IMR-90 (cell line): ENCODE data around the gene OAF. TPM values are rescaled to one million over a fixed set of nuclear protein-coding genes. Genes with fewer than 3 reads are reported as not detected.

ENCODE experiments used
- ATAC-seq: fragments of 200-7000 bp; cut with Tn5 transposase; 2 replicates; pipeline ENCODE4 v1.9.1; 2020; ENCODE audit warnings: low read depth, mild to moderate bottlenecking, moderate library complexity
- BruUV-seq: library from RNA; stranded (reverse); fragments of 400-500 nt; replicated peaks from 2 replicates; lab custom pipeline; 2021; lab: Mats Ljungman, UMichigan
- CTCF ChIA-PET: fragments of 300-600 bp; formaldehyde crosslinking; extraction: SDS; loops from one replicate; lab custom pipeline; 2021; ENCODE audit warnings: antibody characterized with exemption; lab: Yijun Ruan, JAX
- POLR2A ChIA-PET: fragments of 300-600 bp; sonication (Branson Sonifier 250); formaldehyde crosslinking; loops from one replicate; lab custom pipeline; 2022; ENCODE audit warnings: antibody characterized with exemption; ENCODE audit not compliant: unreplicated experiment; lab: Charles Lee
- DNase-seq: peaks from one replicate; pipeline ENCODE4 v3.0.0; 2013
- H2AFZ ChIP-seq: replicated peaks from 2 replicates; pipeline ENCODE3; 2013; ENCODE audit warnings: low read length, mild to moderate bottlenecking; ENCODE audit not compliant: poor library complexity
- H2AK5ac ChIP-seq: 2 replicates; pipeline ENCODE4 v1.6.1; 2013; ENCODE audit warnings: low read depth, low read length, inconsistent platforms
- H2AK9ac ChIP-seq: replicated peaks from 2 replicates; pipeline ENCODE3; 2013; ENCODE audit warnings: mild to moderate bottlenecking, low read depth, low read length, moderate library complexity; ENCODE audit not compliant: poor library complexity
- H2BK120ac ChIP-seq: 2 replicates; pipeline ENCODE4 v1.6.1; 2013; ENCODE audit warnings: low read depth, low read length, inconsistent platforms
- H2BK15ac ChIP-seq: 3 replicates; pipeline ENCODE4 v1.6.1; 2013; ENCODE audit warnings: low read depth, low read length, inconsistent platforms
- H2BK20ac ChIP-seq: 2 replicates; pipeline ENCODE4 v1.6.1; 2013; ENCODE audit warnings: low read depth, mild to moderate bottlenecking, inconsistent platforms, low read length, moderate library complexity
- H2BK5ac ChIP-seq: 2 replicates; pipeline ENCODE4 v1.6.1; 2013; ENCODE audit warnings: mild to moderate bottlenecking, low read depth, low read length, inconsistent platforms; ENCODE audit not compliant: poor library complexity, severe bottlenecking
- H3K14ac ChIP-seq: replicated peaks from 2 replicates; pipeline ENCODE4 v1.6.1; 2013; ENCODE audit warnings: low read depth, low read length, inconsistent platforms
- H3K18ac ChIP-seq: 2 replicates; pipeline ENCODE4 v1.6.1; 2013; ENCODE audit warnings: low read depth, low read length, control low read depth
- H3K23ac ChIP-seq: 2 replicates; pipeline ENCODE4 v1.6.1; 2013; ENCODE audit warnings: low read depth, low read length, inconsistent platforms
- H3K27ac ChIP-seq: 2 replicates; pipeline ENCODE4 v1.5.1; 2013; ENCODE audit warnings: mild to moderate bottlenecking, control low read depth, low read length; ENCODE audit not compliant: insufficient read depth
- H3K27me3 ChIP-seq: 2 replicates; pipeline ENCODE4 v1.6.1; 2013; ENCODE audit warnings: low read length; ENCODE audit not compliant: control insufficient read depth, insufficient read depth
- H3K36me3 ChIP-seq: 2 replicates; pipeline ENCODE4 v1.6.1; 2013; ENCODE audit warnings: low read length, mixed read lengths; ENCODE audit not compliant: control insufficient read depth, insufficient read depth
- H3K4ac ChIP-seq: 2 replicates; pipeline ENCODE4 v1.6.1; 2013; ENCODE audit warnings: low read depth, low read length, inconsistent platforms
- H3K4me1 ChIP-seq: 2 replicates; pipeline ENCODE4 v1.6.1; 2013; ENCODE audit warnings: low read length, mixed read lengths; ENCODE audit not compliant: control insufficient read depth, insufficient read depth
- H3K4me2 ChIP-seq: 2 replicates; pipeline ENCODE4 v1.6.1; 2013; ENCODE audit warnings: low read depth, mild to moderate bottlenecking, control low read depth, low read length, moderate library complexity
- H3K4me3 ChIP-seq: 2 replicates; pipeline ENCODE4 v1.5.1; 2013; ENCODE audit warnings: low read depth, mild to moderate bottlenecking, control low read depth, low read length, moderate library complexity; ENCODE audit not compliant: insufficient read depth
- H3K56ac ChIP-seq: 2 replicates; pipeline ENCODE4 v1.6.1; 2013; ENCODE audit warnings: low read length, inconsistent platforms; ENCODE audit not compliant: insufficient read depth; ENCODE audit errors: extremely low read depth
- H3K79me1 ChIP-seq, 2 experiments: 2 replicates each; pipeline ENCODE4 v1.6.1; 2013; ENCODE audit warnings: low read length in 2 of 2, inconsistent platforms in 1 of 2, low read depth in 1 of 2
- H3K9ac ChIP-seq: 2 replicates; pipeline ENCODE4 v1.6.1; 2013; ENCODE audit warnings: low read depth, low read length, control low read depth
- H3K9me1 ChIP-seq: 2 replicates; pipeline ENCODE4 v1.6.1; 2013; ENCODE audit warnings: low read length, inconsistent platforms; ENCODE audit not compliant: insufficient read depth
- H3K9me3 ChIP-seq: 2 replicates; pipeline ENCODE4 v1.6.1; 2013; ENCODE audit warnings: low read length; ENCODE audit not compliant: control insufficient read depth, insufficient read depth
- H4K20me1 ChIP-seq: 2 replicates; pipeline ENCODE4 v1.6.1; 2013; ENCODE audit warnings: low read length, inconsistent platforms; ENCODE audit not compliant: insufficient read depth
- H4K5ac ChIP-seq: 2 replicates; pipeline ENCODE4 v1.6.1; 2013; ENCODE audit warnings: mild to moderate bottlenecking, low read depth, low read length, control low read depth
- H4K8ac ChIP-seq, 2 experiments: 2 replicates each; pipeline ENCODE4 v1.6.1; 2013; ENCODE audit warnings: low read depth in 2 of 2, low read length in 2 of 2, control low read depth in 1 of 2, inconsistent platforms in 1 of 2
- H4K91ac ChIP-seq: 2 replicates; pipeline ENCODE4 v1.6.1; 2013; ENCODE audit warnings: low read depth, low read length, inconsistent platforms; ENCODE audit not compliant: insufficient read depth
- FOS ChIP-seq: fragments of 150-350 bp; IDR thresholded peaks from 2 replicates; pipeline ENCODE4 v1.6.1; 2016; ENCODE audit warnings: low read depth, low read length
- MAFK ChIP-seq: IDR thresholded peaks from 2 replicates; pipeline ENCODE4 v1.6.1; 2012; ENCODE audit warnings: low read depth, low read length, improper control_type of control experiment
- NFE2L2 ChIP-seq: fragments of 150-350 bp; IDR thresholded peaks from 2 replicates; pipeline ENCODE4 v1.6.1; 2016; ENCODE audit warnings: low read depth, mild to moderate bottlenecking, low read length
- RAD21 ChIP-seq: IDR thresholded peaks from 2 replicates; pipeline ENCODE4 v1.6.1; 2012; ENCODE audit warnings: low read length, improper control_type of control experiment
- RCOR1 ChIP-seq: IDR thresholded peaks from 2 replicates; pipeline ENCODE4 v1.6.1; 2012; ENCODE audit warnings: mild to moderate bottlenecking, low read length, improper control_type of control experiment; ENCODE audit not compliant: insufficient replicate concordance
- RFX5 ChIP-seq: IDR thresholded peaks from 2 replicates; pipeline ENCODE4 v1.8.0; 2012; ENCODE audit warnings: low read depth, mild to moderate bottlenecking, low read length, moderate library complexity
- SMC3 ChIP-seq: fragments of 150-350 bp; IDR thresholded peaks from 2 replicates; pipeline ENCODE4 v1.6.1; 2016; ENCODE audit warnings: low read depth, mild to moderate bottlenecking, antibody characterized with exemption, low read length, moderate library complexity
- WGBS, 2 experiments: methylation state at CpG; one replicate each; pipeline versions ENCODE4 v1.1.5 to v1.1.7; 2013; ENCODE audit warnings: missing lambda C conversion rate in 2 of 2; ENCODE audit not compliant: insufficient read length in 1 of 2; ENCODE audit errors: extremely low coverage in 2 of 2; 5-methylcytosine and 5-hydroxymethylcytosine counted together
- dilution Hi-C: fragments of 300-500 bp; cut with HindIII; formaldehyde crosslinking; loops from one replicate; pipeline ENCODE4 v1.14.3; 2018; ENCODE audit warnings: low sequenced_read_pairs; ENCODE audit not compliant: unreplicated experiment
- in situ Hi-C: fragments of 300-500 bp; cut with MboI; formaldehyde crosslinking; loops from 3 replicates; pipeline ENCODE4 v1.14.3; 2019; ENCODE audit warnings: low sequenced_read_pairs, inconsistent platforms, mixed read lengths
- intact Hi-C: fragments of 100-400 bp; cut with micrococcal nuclease; formaldehyde crosslinking; loops from 2 replicates; pipeline ENCODE4 v1.10.0; 2022
- polyA plus RNA-seq, 3 experiments: library from polyadenylated mRNA; depleted of rRNA; stranded (reverse); fragments of >200 nt; gene quantifications; 2 replicates each; pipeline ENCODE4 v1.2.3, GENCODE V29; 2012; ENCODE audit warnings: low replicate concordance in 1 of 3
- total RNA-seq: library from RNA; depleted of rRNA; stranded (reverse); fragments of >200 nt; gene quantifications from 2 replicates; pipeline ENCODE4 v1.2.3, GENCODE V29; 2012
- TF ChIP-seq, protein P1 (sequence below): fragments of 150-350 bp; IDR thresholded peaks from 2 replicates; pipeline ENCODE4 v1.6.1; 2017; ENCODE audit warnings: mild to moderate bottlenecking, antibody characterized with exemption, low read length, low read depth
- TF ChIP-seq, protein P2 (sequence below): conservative IDR thresholded peaks from 2 replicates; pipeline ENCODE4 v1.5.1; 2012; ENCODE audit warnings: mild to moderate bottlenecking, low read depth, low read length, improper control_type of control experiment

The OAF gene
- total and polyA plus RNA-seq, 2 of the 4 experiments (the other 2 are of a cell fraction) = 9.9 to 42.0 TPM

DNA sequence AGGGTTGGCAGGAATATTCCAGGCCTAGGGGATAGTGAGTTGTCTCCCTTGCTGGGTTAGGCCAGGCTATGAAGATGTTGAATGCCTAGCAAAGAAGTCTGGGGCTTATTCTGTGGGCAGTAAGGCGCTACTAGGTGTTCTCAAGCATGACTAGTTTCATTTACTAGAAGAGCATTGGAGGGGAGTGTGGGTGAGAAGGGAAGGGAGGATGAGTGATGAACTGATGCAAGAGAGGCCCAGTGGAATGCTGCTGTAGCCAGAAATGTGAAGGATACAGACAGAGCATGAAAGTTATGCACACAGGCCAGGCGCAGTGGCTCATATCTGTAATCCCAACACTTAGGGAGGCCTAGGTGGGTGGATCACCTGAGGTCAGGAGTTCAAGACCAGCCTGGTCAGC, 62.6 kb downstream of the OAF start:
- dilution Hi-C loops = no loop called here

More for the DNA sequence above, 62.6 kb downstream of the OAF start:
- H3K9me1 ChIP-seq = no peaks in the 10 kb centered on the region
- no peak overlapping the region for H3K4me2 ChIP-seq
- no peak overlapping the region for H3K23ac ChIP-seq
- no peak overlapping the region for H2BK20ac ChIP-seq
- H4K20me1 ChIP-seq = no peaks in the 10 kb centered on the region
- no peak overlapping the region for H3K9ac ChIP-seq
- H4K91ac ChIP-seq = no peak overlapping the region
- no peak overlapping the region for H2BK5ac ChIP-seq
- H3K56ac ChIP-seq = no peak overlapping the region
- no peak overlapping the region for H4K5ac ChIP-seq
- no peak overlapping the region for H2AK5ac ChIP-seq
- intact Hi-C loops = no loop called here
- peak; percentile 38 for DNase-seq
- H2BK15ac ChIP-seq = no peak overlapping the region
- H3K27me3 ChIP-seq = peaks cover 19% of the 10 kb centered on the region
- in situ Hi-C loops = no loop called here
- H3K9me3 ChIP-seq = no peaks in the 10 kb centered on the region
- no TSS peak for BruUV-seq
- 71% methylated on average over 1 of the region's 2 CpGs; no CpG with 5 or more reads in 1 of the 2 experiments for WGBS, 2 experiments
- no peak overlapping the region for H3K27ac ChIP-seq
- H2BK120ac ChIP-seq = no peak overlapping the region
- H3K79me1 ChIP-seq = no peaks in the 10 kb centered on the region
- ChIA-PET POLR2A (no interaction called here), CTCF (no interaction called here)
- no peaks in the 10 kb centered on the region for H3K4me1 ChIP-seq
- H2AFZ ChIP-seq = no peak overlapping the region
- H3K18ac ChIP-seq = no peak overlapping the region
- H3K36me3 ChIP-seq = no peaks in the 10 kb centered on the region
- no peak overlapping the region for H3K4ac ChIP-seq
- H2AK9ac ChIP-seq = no peak overlapping the region
- ATAC-seq = no peak
- no peak overlapping the region for H4K8ac ChIP-seq
- H3K14ac ChIP-seq = no peak overlapping the region
- TF ChIP-seq NFE2L2 (no peak), MAFK (no peak), SMC3 (no peak), RAD21 (no peak), FOS (no peak), RFX5 (no peak), RCOR1 (no peak)
- TF ChIP-seq, protein P1, sequence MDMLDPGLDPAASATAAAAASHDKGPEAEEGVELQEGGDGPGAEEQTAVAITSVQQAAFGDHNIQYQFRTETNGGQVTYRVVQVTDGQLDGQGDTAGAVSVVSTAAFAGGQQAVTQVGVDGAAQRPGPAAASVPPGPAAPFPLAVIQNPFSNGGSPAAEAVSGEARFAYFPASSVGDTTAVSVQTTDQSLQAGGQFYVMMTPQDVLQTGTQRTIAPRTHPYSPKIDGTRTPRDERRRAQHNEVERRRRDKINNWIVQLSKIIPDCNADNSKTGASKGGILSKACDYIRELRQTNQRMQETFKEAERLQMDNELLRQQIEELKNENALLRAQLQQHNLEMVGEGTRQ = no peak
- TF ChIP-seq, protein P2, sequence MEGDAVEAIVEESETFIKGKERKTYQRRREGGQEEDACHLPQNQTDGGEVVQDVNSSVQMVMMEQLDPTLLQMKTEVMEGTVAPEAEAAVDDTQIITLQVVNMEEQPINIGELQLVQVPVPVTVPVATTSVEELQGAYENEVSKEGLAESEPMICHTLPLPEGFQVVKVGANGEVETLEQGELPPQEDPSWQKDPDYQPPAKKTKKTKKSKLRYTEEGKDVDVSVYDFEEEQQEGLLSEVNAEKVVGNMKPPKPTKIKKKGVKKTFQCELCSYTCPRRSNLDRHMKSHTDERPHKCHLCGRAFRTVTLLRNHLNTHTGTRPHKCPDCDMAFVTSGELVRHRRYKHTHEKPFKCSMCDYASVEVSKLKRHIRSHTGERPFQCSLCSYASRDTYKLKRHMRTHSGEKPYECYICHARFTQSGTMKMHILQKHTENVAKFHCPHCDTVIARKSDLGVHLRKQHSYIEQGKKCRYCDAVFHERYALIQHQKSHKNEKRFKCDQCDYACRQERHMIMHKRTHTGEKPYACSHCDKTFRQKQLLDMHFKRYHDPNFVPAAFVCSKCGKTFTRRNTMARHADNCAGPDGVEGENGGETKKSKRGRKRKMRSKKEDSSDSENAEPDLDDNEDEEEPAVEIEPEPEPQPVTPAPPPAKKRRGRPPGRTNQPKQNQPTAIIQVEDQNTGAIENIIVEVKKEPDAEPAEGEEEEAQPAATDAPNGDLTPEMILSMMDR = no peak
- H3K4me3 ChIP-seq = no peak overlapping the region
